HG03066 (cell line): ENCODE results near the gene AFAP1L2.
"Not testable (repeated sequence)": the region's sequence is repeated elsewhere in the genome, so short reads cannot be mapped to it uniquely, and the experiment has no call there.

Experiments
- ATAC-seq: cut with Tn5 transposase; IDR thresholded peaks from one replicate; pipeline ENCODE4 v1.9.1; 2021; ENCODE audit warnings: low read depth; ENCODE audit not compliant: unreplicated experiment

AFAP1L2 gene

GRCh38 chr10:114367351-114368056 is 36.8 kb downstream of the AFAP1L2 start:
- ATAC-seq: no peak

DNA sequence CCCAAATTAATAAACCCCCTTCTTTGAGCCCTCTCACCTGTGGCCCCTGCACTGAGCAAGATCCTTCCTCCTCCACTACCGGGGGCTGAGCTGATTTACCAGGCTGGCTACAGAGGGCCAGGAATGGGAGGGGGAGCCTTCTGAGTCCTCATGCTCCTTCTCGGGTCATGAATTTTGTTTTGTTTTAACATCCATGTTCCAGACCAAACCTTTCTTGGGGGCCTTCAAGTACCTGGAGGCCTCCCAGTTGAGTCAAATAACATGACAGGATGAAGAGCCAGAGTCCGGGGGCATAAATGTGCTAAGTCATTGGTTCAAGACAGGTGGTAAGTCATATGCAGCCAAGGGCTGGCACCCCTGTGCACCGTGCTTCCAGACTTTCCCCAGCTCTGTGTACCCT is 39.6 kb downstream of the AFAP1L2 start:
- no peak for ATAC-seq

- no peak for ATAC-seq
These were observed 40.4 kb downstream of the AFAP1L2 start for GRCh38 chr10:114363745-114364454.

GRCh38 chr10:114362826-114363355 is 41.4 kb downstream of the AFAP1L2 start:
- no peak for ATAC-seq

GRCh38 chr10:114359953-114360345 is 44.4 kb downstream of the AFAP1L2 start:
- ATAC-seq: no peak

GRCh38 chr10:114359041-114359952 is 45.0 kb downstream of the AFAP1L2 start:
- ATAC-seq: no peak

- ATAC-seq: no peak
These were observed 46.7 kb downstream of the AFAP1L2 start for GRCh38 chr10:114357515-114357996.

GRCh38 chr10:114356751-114357514 is 47.4 kb downstream of the AFAP1L2 start:
- no peak for ATAC-seq

- no peak for ATAC-seq
These were observed 48.2 kb downstream of the AFAP1L2 start for GRCh38 chr10:114356126-114356525.

DNA sequence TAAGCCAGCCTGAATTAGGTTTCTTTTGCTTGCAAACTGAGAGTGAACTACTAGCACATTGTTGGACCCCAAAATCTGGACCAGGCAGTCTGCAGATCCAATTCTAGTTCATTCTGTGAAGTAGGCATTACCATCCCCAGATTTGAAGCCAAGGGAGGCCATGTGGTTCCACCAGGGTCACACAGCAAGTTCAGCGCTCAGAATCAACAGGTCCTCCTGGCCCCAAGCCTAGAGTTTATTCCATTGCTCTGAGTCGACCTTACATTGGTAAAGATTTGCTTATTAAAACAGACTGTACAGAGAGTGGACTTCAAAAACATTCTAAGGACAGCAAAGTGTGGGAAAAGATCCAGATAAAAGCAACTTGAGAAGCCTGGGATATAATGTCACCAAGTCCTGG is 50.9 kb downstream of the AFAP1L2 start:
- ATAC-seq: no peak

DNA sequence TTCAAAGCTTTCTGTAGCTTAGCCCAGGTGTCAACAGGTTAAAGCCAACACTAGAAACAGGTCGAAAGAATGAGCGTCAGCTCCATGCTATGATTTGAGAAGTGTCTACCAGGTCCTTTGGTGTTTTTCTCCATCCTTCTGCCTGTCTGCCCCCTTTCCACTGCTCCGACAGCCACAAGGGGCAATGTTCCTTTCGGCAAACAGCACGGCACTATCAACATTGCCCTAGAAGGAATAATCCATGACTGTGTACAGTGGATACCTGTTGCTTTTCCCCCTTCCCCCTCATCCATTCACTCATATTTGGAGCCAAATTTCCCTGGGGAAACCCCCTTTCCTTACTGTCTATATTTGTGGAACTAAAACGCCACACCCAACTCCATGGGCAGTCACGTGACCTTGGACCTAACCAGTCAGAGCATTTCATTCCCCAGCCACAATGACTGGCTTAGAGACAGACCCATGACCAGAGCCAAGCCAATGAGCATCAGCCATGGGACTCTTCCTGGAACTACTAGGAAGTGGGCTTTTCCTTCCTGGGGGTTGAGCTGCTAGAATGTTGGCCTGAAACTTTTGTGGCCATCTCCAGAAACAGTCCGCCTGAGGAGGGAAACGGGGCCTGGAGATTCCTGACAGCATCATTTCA is 51.5 kb downstream of the AFAP1L2 start:
- no peak for ATAC-seq

DNA sequence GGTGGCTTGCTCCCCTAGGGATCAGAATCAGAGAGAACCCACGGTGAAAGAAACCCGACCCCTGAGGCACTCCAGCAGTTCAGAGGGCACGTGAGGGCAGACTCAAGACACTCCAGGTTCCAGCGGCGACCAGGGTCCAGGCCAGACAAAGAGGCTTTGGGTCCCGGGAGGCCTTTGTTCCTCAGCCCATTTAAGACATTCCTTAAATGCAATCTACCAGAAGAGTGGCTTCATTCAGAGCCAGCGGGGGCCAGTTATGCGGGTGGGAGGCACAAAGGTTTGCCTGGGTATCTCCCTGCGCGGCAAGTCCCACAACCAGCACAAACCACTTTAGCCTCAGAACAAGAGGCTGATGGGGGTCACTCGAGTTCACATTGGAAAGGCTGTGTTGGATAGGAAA is 53.6 kb downstream of the AFAP1L2 start:
- ATAC-seq: no peak

GRCh38 chr10:114349522-114350215 is 54.6 kb downstream of the AFAP1L2 start:
- ATAC-seq: no peak

GRCh38 chr10:114349071-114349470 is 55.2 kb downstream of the AFAP1L2 start:
- ATAC-seq: not testable (repeated sequence)

DNA sequence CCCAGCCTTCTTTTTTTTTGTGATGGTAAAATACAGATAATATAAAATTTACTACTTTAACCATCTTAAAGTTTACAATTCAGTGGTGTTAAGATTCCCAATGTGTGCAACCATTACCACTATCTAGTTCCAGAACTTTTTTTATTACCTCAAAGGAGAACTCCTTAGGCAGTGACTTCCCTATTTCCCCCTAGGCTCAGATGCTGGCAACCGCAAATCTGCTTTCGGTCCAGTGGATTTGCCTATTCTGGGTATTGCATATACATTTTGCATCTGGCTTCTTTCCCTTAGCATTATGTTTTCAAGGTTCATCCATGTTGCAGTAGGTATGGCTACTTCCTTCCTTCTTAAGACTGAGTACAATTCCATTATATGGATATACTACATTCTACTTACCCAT is 56.5 kb downstream of the AFAP1L2 start:
- ATAC-seq: no peak

DNA sequence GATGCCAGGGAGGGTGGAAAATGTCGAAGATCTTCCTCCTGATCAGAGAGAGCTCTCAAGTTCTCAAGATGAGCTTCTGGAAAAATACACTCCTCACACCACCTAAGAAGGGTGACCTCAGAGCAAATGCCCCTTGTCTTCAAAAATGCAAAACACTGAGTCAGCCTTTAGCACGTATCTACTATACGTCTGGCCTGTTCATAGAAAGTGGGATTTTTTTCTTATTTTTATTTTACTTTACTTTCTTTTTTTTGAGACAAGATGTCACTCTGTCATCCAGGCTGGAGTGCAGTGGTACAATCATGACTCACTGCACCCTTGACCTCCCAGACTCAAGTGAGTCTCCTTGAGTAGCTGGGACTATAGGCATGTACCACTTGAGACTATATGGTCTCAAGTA is 57.1 kb downstream of the AFAP1L2 start:
- no peak for ATAC-seq

DNA sequence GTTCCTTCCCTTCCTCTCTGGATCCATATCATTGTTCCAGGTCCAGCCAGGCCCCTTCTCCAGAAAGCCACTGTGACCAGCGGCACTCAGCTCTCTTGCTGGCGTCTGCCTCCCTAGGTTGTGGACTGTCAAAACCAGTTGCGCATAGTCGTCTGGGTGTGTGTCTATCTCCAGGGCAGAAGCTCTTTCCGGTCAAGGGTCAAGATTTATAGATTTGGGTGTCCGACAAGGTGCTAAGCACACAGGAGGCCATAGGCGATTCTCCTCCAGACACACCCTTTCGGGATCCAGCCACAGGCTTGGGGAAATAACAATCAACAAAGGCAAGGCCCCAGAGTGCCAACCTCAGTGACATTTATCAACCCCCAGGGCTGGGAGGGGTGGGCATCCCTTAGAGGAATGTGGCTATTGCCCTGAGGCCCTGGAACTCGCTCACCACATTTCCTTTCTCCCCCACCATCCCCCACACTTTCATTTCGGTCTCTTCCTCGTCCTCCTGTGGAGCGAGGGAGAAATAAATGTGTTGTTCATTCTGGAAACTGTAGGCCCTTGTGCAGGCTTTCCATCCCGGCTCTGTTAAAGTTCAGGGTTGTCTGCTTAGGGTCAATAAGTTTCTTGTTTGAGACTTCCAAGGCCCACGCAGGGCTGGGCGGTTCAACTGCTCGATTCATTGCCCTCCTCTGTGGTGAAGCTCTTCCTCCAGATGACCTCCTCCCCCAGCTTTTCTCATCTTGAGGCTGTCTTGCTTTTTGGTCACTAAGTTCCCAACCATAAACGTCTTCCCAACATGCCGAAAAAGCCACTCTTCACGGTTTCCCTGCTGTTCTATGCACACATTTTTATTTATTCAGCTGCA is 57.9 kb downstream of the AFAP1L2 start:
- no peak for ATAC-seq

- no peak for ATAC-seq
These were observed 58.6 kb downstream of the AFAP1L2 start for GRCh38 chr10:114345701-114346100.
